ENCODE results near the gene BCL11A. TPM values are rescaled to one million over a fixed set of nuclear protein-coding genes. Genes with fewer than 3 reads are reported as not detected.

The BCL11A gene
- polyA plus RNA-seq, 1 donor from 2014 or later = 44.0 TPM

GRCh38 chr2:60516826-60517225 is 36.6 kb downstream of the BCL11A start:
- Histone ChIP-seq H3K9ac (ENCODE audit: low read length) (no peak overlapping the region), H2AFZ (ENCODE audit: low read depth, low read length) (no peak overlapping the region), H3F3A (ENCODE audit: insufficient read depth, low read length, poor library complexity, severe bottlenecking) (no peaks in the 10 kb centered on the region), H4K20me1 (ENCODE audit: insufficient read depth) (peaks cover 8% of the 10 kb centered on the region), H3K36me3 (ENCODE audit: insufficient read depth, low read length) (no peaks in the 10 kb centered on the region), H3K27ac (ENCODE audit: low read length) (no peak overlapping the region), H3K9me2 (ENCODE audit: insufficient read depth, low read length) (no peaks in the 10 kb centered on the region), H3K4me2 (ENCODE audit: low read length) (no peak overlapping the region), H3K27me3 (ENCODE audit: insufficient read depth, low read depth, low read length) (no peaks in the 10 kb centered on the region), H3K4me3 (ENCODE audit: low read length) (no peak overlapping the region), H3K79me2 (replicated peaks; ENCODE audit: insufficient read depth, low read length) (peaks cover 96% of the 10 kb centered on the region), H3K9me3 (ENCODE audit: low read length) (no peaks in the 10 kb centered on the region)
- TF ChIP-seq CTCF (IDR thresholded peaks at IDR 0.05; ENCODE audit: poor library complexity, severe bottlenecking) = no peak
- TF ChIP-seq, protein P1, sequence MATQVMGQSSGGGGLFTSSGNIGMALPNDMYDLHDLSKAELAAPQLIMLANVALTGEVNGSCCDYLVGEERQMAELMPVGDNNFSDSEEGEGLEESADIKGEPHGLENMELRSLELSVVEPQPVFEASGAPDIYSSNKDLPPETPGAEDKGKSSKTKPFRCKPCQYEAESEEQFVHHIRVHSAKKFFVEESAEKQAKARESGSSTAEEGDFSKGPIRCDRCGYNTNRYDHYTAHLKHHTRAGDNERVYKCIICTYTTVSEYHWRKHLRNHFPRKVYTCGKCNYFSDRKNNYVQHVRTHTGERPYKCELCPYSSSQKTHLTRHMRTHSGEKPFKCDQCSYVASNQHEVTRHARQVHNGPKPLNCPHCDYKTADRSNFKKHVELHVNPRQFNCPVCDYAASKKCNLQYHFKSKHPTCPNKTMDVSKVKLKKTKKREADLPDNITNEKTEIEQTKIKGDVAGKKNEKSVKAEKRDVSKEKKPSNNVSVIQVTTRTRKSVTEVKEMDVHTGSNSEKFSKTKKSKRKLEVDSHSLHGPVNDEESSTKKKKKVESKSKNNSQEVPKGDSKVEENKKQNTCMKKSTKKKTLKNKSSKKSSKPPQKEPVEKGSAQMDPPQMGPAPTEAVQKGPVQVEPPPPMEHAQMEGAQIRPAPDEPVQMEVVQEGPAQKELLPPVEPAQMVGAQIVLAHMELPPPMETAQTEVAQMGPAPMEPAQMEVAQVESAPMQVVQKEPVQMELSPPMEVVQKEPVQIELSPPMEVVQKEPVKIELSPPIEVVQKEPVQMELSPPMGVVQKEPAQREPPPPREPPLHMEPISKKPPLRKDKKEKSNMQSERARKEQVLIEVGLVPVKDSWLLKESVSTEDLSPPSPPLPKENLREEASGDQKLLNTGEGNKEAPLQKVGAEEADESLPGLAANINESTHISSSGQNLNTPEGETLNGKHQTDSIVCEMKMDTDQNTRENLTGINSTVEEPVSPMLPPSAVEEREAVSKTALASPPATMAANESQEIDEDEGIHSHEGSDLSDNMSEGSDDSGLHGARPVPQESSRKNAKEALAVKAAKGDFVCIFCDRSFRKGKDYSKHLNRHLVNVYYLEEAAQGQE (IDR thresholded peaks at IDR 0.05; ENCODE audit: borderline replicate concordance) = no peak
- TF ChIP-seq EZH2 (IDR thresholded peaks at IDR 0.05; ENCODE audit: borderline replicate concordance, insufficient read depth, low read length, poor library complexity, severe bottlenecking) = no peak
- TF ChIP-seq RAD21 (conservative IDR thresholded peaks at IDR 0.05) = no peak
- TF ChIP-seq MXI1 (conservative IDR thresholded peaks at IDR 0.05; ENCODE audit: poor library complexity, severe bottlenecking) = no peak
- no peak for TF ChIP-seq EP300 (conservative IDR thresholded peaks at IDR 0.05; ENCODE audit: poor library complexity, severe bottlenecking)
- no peak for TF ChIP-seq SMC3 (conservative IDR thresholded peaks at IDR 0.05; ENCODE audit: poor library complexity)

- Histone ChIP-seq H3K9me2 (ENCODE audit: insufficient read depth, low read length) (no peaks in the 10 kb centered on the region), H3K27ac (ENCODE audit: low read length) (no peak overlapping the region), H3K36me3 (ENCODE audit: insufficient read depth, low read length) (no peaks in the 10 kb centered on the region), H3F3A (ENCODE audit: insufficient read depth, low read length, poor library complexity, severe bottlenecking) (no peaks in the 10 kb centered on the region), H3K9me3 (ENCODE audit: low read length) (no peaks in the 10 kb centered on the region), H3K4me2 (ENCODE audit: low read length) (no peak overlapping the region), H3K27me3 (ENCODE audit: insufficient read depth, low read depth, low read length) (no peaks in the 10 kb centered on the region), H3K9ac (ENCODE audit: low read length) (no peak overlapping the region), H3K79me2 (replicated peaks; ENCODE audit: insufficient read depth, low read length) (peaks cover 96% of the 10 kb centered on the region), H2AFZ (ENCODE audit: low read depth, low read length) (no peak overlapping the region), H3K4me3 (ENCODE audit: low read length) (no peak overlapping the region), H4K20me1 (ENCODE audit: insufficient read depth) (peaks cover 10% of the 10 kb centered on the region)
- no peak for TF ChIP-seq CTCF (IDR thresholded peaks at IDR 0.05; ENCODE audit: poor library complexity, severe bottlenecking)
- no peak for TF ChIP-seq TAF1 (IDR thresholded peaks at IDR 0.05; ENCODE audit: low read depth)
Observed at GRCh38 chr2:60516383-60516811, 37.1 kb downstream of the BCL11A start.
